Stimulated activated CD8-positive, alpha-beta memory T cell treated with anti-CD3 and anti-CD28 coated beads, Interleukin-12 subunit alpha, Interleukin-12 subunit beta, amount 100 ng/mL, for 24 hours (primary cell): ENCODE data around the gene DGKH.

ENCODE experiments used
- DNase-seq: peaks from one replicate; pipeline ENCODE4 v3.0.0-alpha.2; 2020; ENCODE audit errors: extremely low read depth

Gene DGKH

DNA sequence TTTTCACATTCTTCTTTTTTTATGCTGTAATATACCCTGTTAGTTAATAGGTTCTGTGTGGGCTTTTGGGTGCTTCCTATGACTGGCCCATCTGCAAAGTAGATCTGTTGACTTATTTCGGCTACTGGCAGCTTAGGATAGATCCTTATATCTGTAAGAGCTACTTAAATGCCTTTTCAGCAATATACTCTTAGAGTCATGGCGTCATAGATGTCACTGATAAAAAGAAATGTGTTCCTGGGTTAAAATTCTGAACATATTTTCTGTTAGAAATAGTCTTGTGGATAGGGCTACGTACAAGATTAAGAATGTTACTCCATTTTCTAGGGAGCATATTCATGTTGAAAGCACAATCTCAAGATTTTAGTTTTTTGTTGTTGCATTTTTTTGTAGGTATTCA lies 228.2 kb downstream of the DGKH start:
- DNase-seq = no peak

DNA sequence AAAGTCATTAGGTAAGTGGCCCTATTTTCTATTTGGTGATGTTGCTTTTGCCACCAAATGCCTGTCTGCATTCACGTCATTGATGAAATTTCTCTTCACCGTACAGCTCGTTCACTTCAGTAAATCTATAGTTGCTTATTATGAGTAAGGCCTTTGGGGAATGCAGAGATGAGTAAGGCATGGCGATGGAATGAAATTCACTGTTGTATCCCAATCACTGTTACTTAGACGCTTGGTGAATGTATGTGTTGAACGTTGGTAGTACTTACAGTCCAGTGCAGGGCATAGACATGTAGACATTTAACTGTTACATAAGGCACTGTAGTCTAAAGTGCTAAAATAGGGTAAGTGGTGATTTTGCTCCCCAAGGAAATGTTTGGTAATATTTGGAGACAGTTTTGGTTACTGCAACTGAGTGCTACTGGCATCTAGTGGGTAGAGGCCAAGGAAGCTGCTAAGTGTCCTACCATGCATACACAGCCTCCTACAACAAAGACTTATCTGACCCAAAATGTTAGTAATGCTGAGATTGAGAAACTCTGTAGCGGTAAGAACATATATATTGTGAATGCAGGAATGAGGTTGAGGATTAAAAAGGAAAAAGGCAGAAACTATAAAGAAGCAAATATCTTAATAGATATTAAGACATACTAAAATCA lies 229.3 kb downstream of the DGKH start:
- no peak for DNase-seq

DNA sequence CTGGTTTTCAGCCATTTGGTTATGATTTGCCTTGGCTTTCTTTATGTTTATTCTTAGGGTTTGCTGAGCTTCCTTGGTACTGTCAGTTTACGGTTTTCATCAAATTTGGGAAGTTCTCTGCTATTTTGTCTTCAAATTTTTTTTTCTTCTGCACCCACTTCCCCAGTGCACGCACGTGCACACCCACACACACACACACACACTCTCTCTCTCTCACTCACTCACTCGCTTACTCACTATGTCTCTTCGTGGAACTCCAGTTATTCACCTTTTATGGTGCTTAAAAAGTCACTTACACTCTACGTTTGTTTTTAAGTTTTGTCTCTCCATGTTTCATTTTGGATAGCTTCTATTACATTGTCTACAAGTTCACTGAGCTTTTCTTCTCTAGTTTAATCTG lies 230.6 kb downstream of the DGKH start:
- DNase-seq = no peak

DNA sequence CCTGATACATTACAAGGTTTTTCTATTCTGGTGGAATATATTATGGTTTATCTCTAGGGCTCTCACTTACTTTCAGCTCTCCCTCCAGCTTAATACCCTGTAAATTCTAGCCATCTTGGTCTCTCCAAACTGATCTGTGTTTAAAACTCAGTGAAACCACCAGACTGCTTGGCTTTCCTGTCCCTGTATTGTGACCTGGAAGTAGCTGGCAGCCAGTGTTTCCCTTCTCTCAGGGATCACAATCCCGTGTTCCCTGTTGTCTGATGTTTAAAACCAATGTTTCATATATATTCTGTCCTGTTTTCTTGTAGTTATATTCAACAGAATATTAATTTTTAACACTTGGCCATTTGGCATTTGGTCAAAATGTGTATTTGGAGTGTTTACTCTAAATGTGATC lies 231.5 kb downstream of the DGKH start:
- DNase-seq = no peak

DNA sequence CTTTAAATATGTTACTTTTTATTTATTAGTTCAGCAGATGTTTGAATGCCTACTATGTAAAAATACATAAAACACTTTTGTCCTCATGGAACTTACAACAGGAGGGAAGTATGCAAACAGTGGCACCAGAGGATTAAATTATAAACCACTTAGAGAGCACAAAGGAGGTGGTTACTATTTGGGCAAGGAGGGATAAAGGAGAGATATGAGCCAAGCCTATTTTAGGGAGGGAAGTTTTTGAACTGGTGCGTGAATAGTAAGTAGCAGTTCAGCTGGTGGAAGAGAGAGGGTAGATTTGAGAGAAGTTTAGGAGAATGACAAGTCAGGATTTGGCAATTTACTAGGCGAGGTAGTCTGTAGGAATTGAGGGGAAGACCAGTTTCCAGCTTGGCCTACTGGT lies 232.1 kb downstream of the DGKH start:
- no peak for DNase-seq

DNA sequence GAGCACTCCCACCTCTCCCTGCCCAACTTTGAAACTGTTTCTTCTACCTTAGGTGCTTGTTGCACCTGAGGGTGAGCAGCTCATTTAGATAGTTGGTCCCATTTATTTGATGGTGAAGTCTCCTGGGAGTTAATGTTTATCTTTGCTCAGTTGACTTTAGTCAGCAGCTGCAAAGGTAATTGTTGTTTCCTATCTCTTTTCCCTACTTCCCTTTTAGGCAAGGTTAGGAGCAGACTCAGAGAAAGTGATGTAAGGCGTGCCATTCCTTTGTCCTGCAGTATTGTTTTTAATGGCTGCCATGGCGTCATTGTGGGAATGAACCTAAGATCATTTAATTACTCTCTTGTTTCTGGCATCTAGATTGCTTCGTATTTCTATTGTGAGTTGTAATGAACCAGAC lies 235.1 kb downstream of the DGKH start:
- no peak for DNase-seq

DNA sequence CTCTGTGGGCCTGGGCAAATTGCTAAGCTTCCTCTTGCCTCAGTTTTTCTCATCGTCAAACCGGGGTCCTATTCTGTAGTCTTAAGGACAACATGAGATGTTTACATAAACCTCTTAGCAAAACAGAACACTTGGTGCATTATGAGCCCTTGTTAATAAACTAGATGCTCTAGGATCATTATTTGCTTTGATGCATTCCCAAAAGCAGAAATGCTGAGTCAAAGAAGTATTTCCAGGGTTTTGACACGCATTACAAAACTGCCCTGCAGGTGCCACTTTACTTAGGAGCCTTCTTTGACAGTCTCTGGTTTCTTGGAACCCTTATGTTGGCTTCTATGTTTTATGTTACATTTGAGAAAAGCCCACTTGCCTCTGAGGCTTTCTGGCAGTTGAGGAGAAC lies 235.6 kb downstream of the DGKH start:
- DNase-seq = no peak
